ENCODE results near the gene NT5DC1.

GRCh38 chr6:116278481-116278829, 177.8 kb downstream of the NT5DC1 start:
- TF ChIP-seq CTCF (IDR thresholded peaks at IDR 0.05) (no peak), POLR2A (IDR thresholded peaks at IDR 0.05) (no peak)

All from tibial nerve (tissue), 3 donors.